DLD1 (cell line): ENCODE data around the gene HIPK3.
"Not testable (repeated sequence)": the region's sequence is repeated elsewhere in the genome, so short reads cannot be mapped to it uniquely, and the experiment has no call there.

Source experiments
- in situ Hi-C: cut with HindIII; loops from 2 replicates; pipeline ENCODE4 v1.10.0; 2017; ENCODE audit warnings: low sequenced_read_pairs

Gene HIPK3

DNA sequence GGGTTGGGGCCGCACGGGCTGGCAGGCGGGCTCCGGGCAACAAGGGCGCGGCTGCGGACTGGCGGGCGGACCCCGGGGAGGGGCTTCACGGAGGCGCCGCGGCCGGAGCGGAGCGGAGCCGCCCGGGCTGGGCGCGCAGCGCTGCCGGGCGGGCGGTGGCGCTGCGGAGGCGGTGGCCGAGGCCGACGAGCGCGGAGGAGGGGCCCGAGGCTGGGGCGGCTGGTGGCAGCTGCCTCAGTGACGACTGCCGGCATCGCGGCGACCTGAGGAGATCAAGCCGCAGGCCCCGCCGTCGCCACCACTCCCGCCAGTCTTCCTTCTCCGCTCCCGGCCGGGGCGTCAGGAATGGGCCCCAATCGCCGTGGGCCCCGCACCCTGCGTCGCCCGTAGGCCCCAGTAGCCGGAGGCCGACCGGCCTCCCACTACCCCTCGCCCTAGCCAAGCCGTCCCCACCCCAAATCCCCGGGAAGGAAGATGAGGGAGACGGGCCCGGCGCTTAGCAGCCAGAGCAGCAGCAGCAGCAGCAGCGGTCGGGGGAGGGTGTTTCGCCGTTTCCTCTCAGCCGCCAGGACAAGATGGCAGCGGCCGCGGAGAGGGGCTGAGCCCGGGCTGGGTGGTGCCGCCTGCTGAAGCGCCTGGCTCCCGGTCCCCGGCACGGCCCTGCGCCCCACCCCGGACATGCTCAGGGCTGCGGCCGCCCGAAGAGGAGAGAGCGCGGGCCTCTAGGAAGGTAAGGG lies at the start of gene HIPK3:
HIPK3 (plus strand) TSS at position 222 of the 737 bp plus-strand sequence.
- in situ Hi-C loops, result no loop called here

DNA sequence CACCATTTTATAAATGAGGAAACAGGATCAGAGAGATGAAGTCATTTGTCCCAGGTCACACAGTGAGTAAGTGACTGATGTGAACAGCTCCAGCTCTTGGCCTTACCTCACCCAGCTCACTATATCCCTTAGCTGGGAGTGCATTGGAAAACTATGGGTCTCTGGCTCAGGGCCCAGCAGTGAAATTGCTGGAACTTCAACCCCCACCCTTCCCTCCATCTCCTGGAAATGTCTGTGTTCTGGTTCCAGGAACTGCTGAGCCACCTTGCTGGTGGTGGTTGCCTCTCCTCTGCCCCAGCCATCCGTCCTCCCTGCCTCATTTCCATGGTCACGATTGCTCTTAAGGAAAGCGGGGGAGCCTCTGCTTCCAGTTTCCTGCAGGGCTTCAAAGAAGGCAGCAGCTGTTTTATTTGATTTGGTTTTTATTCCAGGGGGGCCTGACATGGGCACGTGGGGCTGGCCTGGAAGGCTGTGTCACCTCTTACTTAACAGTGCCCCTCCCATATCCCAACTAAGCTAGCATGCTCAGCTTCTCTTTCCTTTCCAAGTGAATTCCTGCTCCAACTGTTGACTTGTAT lies 49.7 kb upstream of the HIPK3 start:
- in situ Hi-C loops, result no loop called here

GRCh38 chr11:33208150-33208549 lies 49.0 kb upstream of the HIPK3 start:
- in situ Hi-C loops, result no loop called here

DNA sequence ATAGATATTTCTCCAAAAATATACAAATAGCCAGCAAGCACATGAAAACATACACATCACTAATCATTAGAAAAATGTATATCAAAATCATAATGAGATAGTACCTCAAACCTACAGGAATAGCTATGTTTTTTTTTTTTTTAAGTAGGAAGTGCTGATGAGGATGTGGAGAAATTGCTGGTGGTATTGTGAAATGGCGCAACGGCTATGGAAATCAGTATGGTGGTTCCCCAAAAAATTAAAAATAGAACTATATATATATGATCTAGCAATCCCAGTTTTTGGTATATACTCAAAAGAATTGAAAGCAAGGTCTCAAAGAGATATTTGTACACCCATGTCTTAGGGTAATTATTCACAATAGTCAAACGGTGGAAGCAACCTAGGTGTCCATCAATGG lies 46.0 kb upstream of the HIPK3 start:
- in situ Hi-C loops, result no loop called here

- in situ Hi-C loops, result no loop called here
Observed at GRCh38 chr11:33211580-33211979, 45.6 kb upstream of the HIPK3 start.

DNA sequence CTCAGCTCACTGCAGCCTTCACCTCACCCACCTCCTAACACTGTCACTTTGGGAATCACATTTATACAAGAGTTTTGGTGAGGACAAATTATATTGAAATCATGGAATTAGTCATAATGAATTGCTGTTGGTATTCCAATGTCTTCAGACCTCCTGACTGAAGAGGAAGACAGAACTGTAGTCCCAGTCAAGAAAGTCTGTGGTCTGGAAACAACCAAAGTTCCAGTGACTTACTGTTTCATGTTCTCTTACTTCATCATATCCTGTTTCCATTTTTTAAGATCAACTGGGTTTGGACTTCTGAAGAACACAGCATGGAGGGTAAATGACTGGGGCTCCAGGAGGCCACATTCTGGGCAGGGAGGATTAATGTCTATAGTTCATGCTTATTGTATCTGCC lies 43.0 kb upstream of the HIPK3 start:
- in situ Hi-C loops, result no loop called here

GRCh38 chr11:33214767-33215166 lies 42.4 kb upstream of the HIPK3 start:
- in situ Hi-C loops, result no loop called here

- in situ Hi-C loops, result not testable (repeated sequence)
Observed at GRCh38 chr11:33216676-33217075, 40.5 kb upstream of the HIPK3 start.

GRCh38 chr11:33222052-33222750 lies 35.0 kb upstream of the HIPK3 start:
- in situ Hi-C loops, result no loop called here

DNA sequence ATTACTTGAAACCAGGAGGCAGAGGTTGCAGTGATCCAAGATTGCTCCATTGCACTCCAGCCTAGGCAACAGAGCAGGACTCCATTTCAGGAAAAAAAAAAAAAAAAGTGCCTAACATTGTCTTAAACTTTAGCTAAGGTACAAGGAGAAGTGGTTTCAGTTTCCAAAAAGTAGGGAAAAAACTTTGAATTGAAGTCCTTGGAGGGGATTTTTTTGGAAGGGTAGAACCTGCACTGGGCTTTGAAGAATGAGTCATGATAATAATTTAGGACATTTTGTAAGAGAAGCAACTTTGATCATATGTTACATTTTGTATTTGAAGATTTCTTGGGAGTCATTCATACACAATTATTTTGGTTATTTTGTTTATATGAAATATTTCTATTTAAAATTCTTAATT lies 31.8 kb upstream of the HIPK3 start:
- in situ Hi-C loops, result no loop called here

DNA sequence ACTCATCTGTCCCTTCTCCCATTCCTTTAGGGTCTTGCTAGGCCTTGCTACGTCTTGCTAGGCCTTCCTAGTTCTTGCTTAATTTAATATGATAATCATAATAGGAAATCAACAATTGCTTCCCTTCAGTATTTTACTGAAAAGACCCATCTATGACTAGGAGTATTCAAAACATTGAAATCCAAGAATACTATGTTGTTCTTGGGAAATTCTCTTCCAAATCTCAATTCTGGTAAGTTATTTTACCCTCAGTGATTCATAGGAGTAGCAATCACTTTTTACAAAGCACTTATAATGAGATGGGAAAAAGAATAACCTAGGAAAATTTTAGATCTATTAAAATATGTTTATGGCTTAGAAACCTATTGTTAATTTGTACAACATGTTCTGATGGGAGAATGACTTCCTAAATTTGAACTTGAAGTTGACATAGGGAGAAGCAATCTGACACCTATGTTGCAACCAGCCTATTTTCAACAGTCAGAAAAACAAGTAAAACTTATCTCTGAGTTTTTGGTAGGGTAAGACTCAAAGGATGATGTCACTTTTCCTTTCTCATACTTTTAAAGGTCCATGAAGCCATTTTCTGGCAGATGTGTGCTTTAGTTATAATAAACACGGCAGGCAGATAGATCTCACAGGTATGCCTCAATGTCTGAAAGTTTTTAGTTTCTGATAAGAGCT lies 29.5 kb upstream of the HIPK3 start:
- in situ Hi-C loops, result no loop called here

GRCh38 chr11:33234397-33235190 lies 22.6 kb upstream of the HIPK3 start:
- in situ Hi-C loops, result no loop called here

DNA sequence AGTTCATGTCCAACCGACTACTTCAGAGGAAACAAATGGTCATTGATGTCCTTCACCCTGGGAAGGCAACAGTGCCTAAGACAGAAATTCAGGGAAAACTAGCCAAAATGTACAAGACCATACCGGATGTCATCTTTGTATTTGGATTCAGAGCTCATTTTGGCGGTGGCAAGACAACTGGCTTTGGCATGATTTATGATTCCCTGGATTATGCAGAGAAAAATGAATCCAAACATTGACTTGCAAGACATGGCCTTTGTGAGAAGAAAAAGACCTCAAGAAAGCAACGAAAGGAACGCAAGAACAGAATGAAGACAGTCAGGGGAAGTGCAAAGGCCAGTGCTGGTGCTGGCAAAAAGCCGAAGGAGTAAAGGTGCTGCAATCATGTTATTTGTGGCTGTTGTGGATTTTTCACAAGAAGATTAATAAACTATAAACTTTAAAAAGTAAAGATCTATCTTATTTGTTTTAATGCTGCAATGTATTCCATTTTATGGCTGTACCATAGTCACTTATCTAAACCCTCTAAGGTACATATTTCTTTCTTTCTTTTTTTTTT lies 20.1 kb upstream of the HIPK3 start:
- in situ Hi-C loops, result no loop called here

DNA sequence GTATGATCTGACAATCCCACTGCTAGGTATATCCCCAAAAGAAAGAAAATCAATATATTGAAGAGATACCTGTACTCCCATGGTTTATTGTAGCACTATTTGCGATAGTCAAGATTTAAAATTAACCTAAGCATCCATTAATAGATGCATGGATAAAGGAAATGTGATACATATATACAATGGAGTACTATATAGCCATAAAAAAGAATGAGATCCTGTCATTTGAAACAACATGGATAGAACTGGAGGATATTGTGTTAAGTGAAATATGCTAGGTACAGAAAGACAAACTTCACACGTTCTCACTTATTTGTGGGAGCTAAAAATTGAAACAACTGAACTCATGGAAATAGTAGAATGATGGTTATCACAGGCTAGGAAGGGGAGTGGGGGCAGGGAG lies 14.6 kb upstream of the HIPK3 start:
- in situ Hi-C loops, result no loop called here

DNA sequence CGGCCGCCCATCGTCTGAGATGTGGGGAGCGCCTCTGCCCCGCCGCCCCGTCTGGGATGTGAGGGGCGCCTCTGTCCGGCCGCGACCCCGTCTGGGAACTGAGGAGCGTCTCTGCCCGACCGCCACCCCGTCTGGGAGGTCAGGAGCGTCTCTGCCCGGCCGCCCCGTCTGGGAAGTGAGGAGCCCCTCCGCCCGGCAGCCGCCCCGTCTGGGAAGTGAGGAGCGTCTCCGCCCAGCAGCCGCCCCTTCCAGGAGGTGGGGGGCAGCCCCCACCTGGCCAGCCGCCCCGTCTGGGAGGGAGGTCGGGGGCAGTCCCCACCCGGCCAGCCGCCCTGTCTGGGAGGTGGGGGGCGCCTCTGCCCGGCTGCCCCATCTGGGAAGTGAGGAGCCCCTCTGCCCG lies 13.5 kb upstream of the HIPK3 start:
- in situ Hi-C loops, result not testable (repeated sequence)

DNA sequence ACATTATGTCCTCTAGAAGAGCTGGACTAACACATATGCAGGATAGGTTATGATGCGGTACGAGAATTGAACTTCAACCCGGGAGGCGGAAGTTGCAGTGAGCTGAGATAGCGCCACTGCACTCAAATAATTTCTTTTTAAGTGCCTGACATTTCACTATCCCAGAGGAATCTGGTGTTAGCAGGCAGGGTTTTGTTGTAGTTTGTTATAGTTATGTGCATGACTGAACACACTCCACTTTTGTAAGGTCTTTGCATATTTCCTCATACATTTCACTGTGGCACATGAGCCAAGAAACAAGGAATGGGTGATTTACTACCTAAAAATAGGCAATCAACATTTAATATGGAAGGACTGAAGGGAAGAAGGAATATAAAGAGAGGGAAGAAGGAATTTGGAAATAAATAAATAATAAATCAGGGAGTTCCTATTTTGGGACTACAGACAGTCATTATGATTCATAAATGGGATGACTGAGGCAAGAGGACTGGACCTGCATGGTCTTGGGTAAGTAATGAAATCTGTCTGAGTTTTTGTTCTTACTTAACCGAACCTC lies 8.7 kb upstream of the HIPK3 start:
- in situ Hi-C loops, result no loop called here

- in situ Hi-C loops, result no loop called here
Observed at GRCh38 chr11:33256031-33256812, 959 bp upstream of the HIPK3 start.

DNA sequence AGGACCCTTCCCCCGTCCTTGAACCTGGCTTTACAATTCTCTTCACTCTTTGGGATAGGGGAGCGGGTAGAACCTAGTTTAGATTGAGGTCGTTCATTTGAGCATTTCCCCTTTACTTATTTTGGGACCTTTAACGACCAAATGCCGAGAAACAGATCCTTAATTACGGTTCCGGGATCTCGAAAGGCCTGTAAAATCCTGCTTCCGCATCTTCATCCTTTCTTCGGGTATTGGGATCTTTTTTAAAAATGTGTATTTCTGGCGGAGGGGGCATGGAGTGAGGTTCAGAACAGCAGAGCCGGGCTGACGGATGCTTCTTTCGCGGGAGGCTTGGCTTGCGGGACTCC lies 395 bp upstream of the HIPK3 start:
- in situ Hi-C loops, result no loop called here

DNA sequence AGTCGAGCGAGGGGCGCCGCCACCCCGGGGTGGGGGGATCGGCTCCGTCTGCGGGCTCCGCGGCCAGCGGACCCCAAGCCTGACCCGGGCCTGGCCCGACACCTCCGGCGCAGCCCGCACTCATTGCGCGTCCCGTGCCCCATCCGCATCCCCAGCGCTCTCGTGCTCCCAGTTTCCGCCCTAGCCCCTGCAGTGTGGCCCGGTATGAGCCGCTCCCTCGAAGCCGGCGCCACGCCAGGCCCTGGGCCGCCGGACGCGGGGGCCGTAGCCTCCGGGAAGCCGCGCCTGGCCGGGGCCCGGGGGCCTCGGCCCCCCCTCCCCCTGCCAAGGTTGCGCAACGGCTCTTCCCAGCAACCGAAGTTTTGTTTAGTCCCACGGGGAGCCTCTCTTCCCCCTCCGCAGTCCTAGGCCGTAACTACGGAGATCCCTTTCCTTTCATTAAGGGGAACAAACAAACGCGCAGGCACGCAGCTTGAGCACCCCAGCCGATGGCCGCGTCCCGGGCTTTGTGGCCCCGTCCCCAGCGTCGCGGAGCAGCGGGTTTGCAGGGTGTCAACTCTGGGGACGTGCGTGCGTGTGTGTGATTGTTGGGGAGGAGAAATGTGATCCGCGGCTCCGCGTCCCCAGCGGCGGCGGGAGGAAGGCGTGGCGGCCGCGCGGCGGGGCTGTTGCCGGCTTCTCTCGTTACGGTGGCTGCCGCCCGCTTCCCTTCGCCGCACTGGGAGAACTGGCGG lies 883 bp downstream of the HIPK3 start:
- in situ Hi-C loops, result no loop called here
